Caco-2 (cell line): ENCODE results near the gene RELCH. TPM values are rescaled to one million over a fixed set of nuclear protein-coding genes. Genes with fewer than 3 reads are reported as not detected.
A peak's percentile ranks its signal among the peaks of the same experiment; 100 is the strongest.

Experiments
- Bru-seq: library from RNA; stranded (reverse); fragments of 400-500 nt; gene quantifications from one replicate; lab custom pipeline; 2021; lab: Mats Ljungman, UMichigan
- BruChase-seq, 2 experiments: library from RNA; stranded (reverse); fragments of 400-500 nt; gene quantifications; one replicate each; lab custom pipeline; 2021; lab: Mats Ljungman, UMichigan
- BruUV-seq: library from RNA; stranded (reverse); fragments of 400-500 nt; replicated peaks from 2 replicates; lab custom pipeline; 2021; lab: Mats Ljungman, UMichigan
- CTCF ChIA-PET: fragments of 300-600 bp; sonication (Branson Sonifier 250); formaldehyde crosslinking; loops from one replicate; lab custom pipeline; 2022; ENCODE audit warnings: antibody characterized with exemption; lab: Charles Lee
- POLR2A ChIA-PET: fragments of 300-600 bp; sonication (Branson Sonifier 250); formaldehyde crosslinking; loops from one replicate; lab custom pipeline; 2022; ENCODE audit warnings: antibody characterized with exemption; lab: Charles Lee
- DNase-seq, 2 experiments: peaks; one replicate each; pipeline versions ENCODE4 v3.0.0 to v3.0.0-alpha.2; 2020 to 2022
- H3K27me3 ChIP-seq: replicated peaks from 2 replicates; pipeline ENCODE4 v1.6.0; 2011; ENCODE audit warnings: low read length; ENCODE audit not compliant: control insufficient read depth, insufficient read depth
- H3K36me3 ChIP-seq: 2 replicates; pipeline ENCODE4 v1.5.1; 2011; ENCODE audit warnings: low read length; ENCODE audit not compliant: control insufficient read depth, insufficient read depth
- H3K4me1 ChIP-seq: fragments of 250-450 bp; sonication (Bioruptor Pico); 2 replicates; pipeline ENCODE4 v1.5.1; 2020; ENCODE audit warnings: mild to moderate bottlenecking
- H3K4me3 ChIP-seq: 2 replicates; pipeline ENCODE4 v1.5.1; 2011; ENCODE audit warnings: low read depth, mild to moderate bottlenecking, control low read depth, low read length
- H3K9me3 ChIP-seq: fragments of 250-450 bp; sonication (Bioruptor Pico); 2 replicates; pipeline ENCODE4 v1.5.1; 2020; ENCODE audit warnings: mild to moderate bottlenecking, moderate library complexity
- H3K27ac Mint-ChIP-seq: one replicate; pipeline ENCODE4 v1.8.0; 2022; ENCODE audit warnings: mixed read lengths; ENCODE audit not compliant: unreplicated experiment
- H3K27me3 Mint-ChIP-seq: one replicate; pipeline ENCODE4 v1.8.0; 2022; ENCODE audit warnings: mixed read lengths; ENCODE audit not compliant: insufficient read depth, unreplicated experiment
- H3K36me3 Mint-ChIP-seq: one replicate; pipeline ENCODE4 v1.8.0; 2022; ENCODE audit warnings: mild to moderate bottlenecking, mixed read lengths; ENCODE audit not compliant: insufficient read depth, unreplicated experiment
- H3K4me1 Mint-ChIP-seq: one replicate; pipeline ENCODE4 v1.8.0; 2022; ENCODE audit warnings: low read depth, mixed read lengths; ENCODE audit not compliant: unreplicated experiment
- H3K4me3 Mint-ChIP-seq: one replicate; pipeline ENCODE4 v1.8.0; 2022; ENCODE audit warnings: mild to moderate bottlenecking, moderate library complexity, mixed read lengths; ENCODE audit not compliant: unreplicated experiment
- H3K9me3 Mint-ChIP-seq: one replicate; pipeline ENCODE4 v1.8.0; 2022; ENCODE audit warnings: mixed read lengths; ENCODE audit not compliant: unreplicated experiment
- CTCF ChIP-seq, 2 experiments: fragments of 200-600 bp in 1 of 2; IDR thresholded peaks; 1 replicate in 1 of 2; 2 replicates in 1 of 2; pipeline versions ENCODE4 v1.5.1 to v1.8.0; 2011 to 2022; ENCODE audit warnings: antibody characterized with exemption in 1 of 2, control low read depth in 1 of 2, inconsistent platforms in 1 of 2, low read depth in 1 of 2, low read length in 1 of 2, mild to moderate bottlenecking in 1 of 2, moderate library complexity in 1 of 2; ENCODE audit not compliant: insufficient read depth in 1 of 2, severe bottlenecking in 1 of 2, unreplicated experiment in 1 of 2
- intact Hi-C: fragments of 100-400 bp; cut with micrococcal nuclease; formaldehyde crosslinking; loops from one replicate; pipeline ENCODE4 v1.10.0; 2022; ENCODE audit not compliant: unreplicated experiment
- long read RNA-seq: library from polyadenylated mRNA; stranded (forward); transcript quantifications from one replicate; pipeline ENCODE4 v2.0.0, GENCODE V29; 2022
- total RNA-seq: library from RNA; stranded (reverse); gene quantifications from 2 replicates; pipeline ENCODE4 v1.2.3, GENCODE V29; 2022

The RELCH gene, protein sequence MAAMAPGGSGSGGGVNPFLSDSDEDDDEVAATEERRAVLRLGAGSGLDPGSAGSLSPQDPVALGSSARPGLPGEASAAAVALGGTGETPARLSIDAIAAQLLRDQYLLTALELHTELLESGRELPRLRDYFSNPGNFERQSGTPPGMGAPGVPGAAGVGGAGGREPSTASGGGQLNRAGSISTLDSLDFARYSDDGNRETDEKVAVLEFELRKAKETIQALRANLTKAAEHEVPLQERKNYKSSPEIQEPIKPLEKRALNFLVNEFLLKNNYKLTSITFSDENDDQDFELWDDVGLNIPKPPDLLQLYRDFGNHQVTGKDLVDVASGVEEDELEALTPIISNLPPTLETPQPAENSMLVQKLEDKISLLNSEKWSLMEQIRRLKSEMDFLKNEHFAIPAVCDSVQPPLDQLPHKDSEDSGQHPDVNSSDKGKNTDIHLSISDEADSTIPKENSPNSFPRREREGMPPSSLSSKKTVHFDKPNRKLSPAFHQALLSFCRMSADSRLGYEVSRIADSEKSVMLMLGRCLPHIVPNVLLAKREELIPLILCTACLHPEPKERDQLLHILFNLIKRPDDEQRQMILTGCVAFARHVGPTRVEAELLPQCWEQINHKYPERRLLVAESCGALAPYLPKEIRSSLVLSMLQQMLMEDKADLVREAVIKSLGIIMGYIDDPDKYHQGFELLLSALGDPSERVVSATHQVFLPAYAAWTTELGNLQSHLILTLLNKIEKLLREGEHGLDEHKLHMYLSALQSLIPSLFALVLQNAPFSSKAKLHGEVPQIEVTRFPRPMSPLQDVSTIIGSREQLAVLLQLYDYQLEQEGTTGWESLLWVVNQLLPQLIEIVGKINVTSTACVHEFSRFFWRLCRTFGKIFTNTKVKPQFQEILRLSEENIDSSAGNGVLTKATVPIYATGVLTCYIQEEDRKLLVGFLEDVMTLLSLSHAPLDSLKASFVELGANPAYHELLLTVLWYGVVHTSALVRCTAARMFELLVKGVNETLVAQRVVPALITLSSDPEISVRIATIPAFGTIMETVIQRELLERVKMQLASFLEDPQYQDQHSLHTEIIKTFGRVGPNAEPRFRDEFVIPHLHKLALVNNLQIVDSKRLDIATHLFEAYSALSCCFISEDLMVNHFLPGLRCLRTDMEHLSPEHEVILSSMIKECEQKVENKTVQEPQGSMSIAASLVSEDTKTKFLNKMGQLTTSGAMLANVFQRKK
- total RNA-seq (16.8 and 19.6 TPM in 2 replicates), Bru-seq, nascent RNA (percentile 78 among the genes with signal in this experiment), BruChase-seq, experiment 1, labeled RNA remaining after a 2-hour chase (percentile 70 among the genes with signal in this experiment), BruChase-seq, experiment 2, labeled RNA remaining after a 6-hour chase (percentile 58 among the genes with signal in this experiment)
- long read RNA-seq, full-length matches to known transcripts: 12 of 21 reads
- long read RNA-seq, partial matches to known transcripts: 1 of 21 reads
- long read RNA-seq, other reads (novel, unspliced or antisense): 8 of 21 reads

DNA sequence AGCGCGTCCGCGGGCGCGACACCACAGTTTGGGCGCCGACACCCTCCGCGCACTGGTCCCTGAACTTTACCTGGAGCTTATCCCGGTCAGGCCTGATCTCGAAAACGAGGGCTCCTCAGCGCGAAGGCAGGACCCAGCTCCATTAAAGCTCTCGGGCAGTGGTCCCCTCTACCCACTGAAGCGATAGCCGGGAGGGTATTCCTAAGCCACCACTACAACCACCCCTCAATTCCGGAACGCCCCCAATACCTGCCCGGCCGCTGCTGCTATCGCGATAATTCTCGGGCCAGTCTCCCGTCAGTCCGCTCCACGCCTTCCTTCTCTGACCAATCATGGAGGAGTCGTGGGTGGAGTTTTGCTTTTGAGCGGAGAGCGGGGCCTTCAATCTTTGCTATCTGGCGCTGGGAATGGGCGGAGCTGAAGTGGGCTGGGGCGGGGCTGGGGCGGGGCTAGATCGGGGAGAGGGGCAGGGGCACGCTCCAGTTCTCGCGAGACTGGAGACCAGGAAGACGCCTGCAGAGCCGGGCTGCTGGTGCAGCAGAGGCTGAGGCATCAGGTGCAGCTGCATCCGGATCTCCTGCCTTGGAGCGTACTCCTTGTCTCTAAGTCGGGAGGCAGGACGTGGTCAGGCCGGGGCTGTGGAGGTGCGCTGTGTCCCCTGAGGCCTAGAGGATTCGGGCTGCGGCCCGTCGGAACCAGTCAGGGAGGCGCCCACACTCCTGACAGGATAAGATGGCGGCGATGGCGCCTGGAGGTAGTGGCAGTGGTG is at the start of gene RELCH, which contains the start of gene PIGN:
Gene RELCH, plus strand, starts transcription at position 482 of the 769 bp plus-strand sequence. Its CDS starts 251 bp downstream, at position 733.
Gene PIGN, minus strand, starts transcription at position 283 of the 769 bp plus-strand sequence. CDS start 25,703 bp downstream, outside the sequence.
- intact Hi-C loops: loop anchor here (2.0 to 10.0 kb wide), 2 partner anchors 14 to 338 kb away; partner anchors contain the start of gene ZCCHC2
- TF ChIP-seq CTCF (IDR thresholded peaks at IDR 0.05; ENCODE audit: insufficient read depth in 1 of 2, low read depth in 1 of 2, low read length in 1 of 2, severe bottlenecking in 1 of 2, unreplicated experiment in 1 of 2): no peak
- Histone ChIP-seq H3K27me3 (no peaks in the 10 kb centered on the region), H3K4me3 (peak within 1 kb of the TSS; percentile 93), H3K9me3 (no peaks in the 10 kb centered on the region), H3K4me1 (no peaks in the 10 kb centered on the region), H3K36me3 (no peaks in the 10 kb centered on the region)
- no TSS peak for BruUV-seq
- Mint-ChIP-seq H3K9me3 (no peaks in the 10 kb centered on the region), H3K36me3 (peaks cover 19% of the 10 kb centered on the region), H3K27ac (peak within 1 kb of the TSS; percentile 96), H3K27me3 (no peaks in the 10 kb centered on the region), H3K4me1 (no peaks in the 10 kb centered on the region), H3K4me3 (peak within 1 kb of the TSS; percentile 98)
- ChIA-PET POLR2A (interaction anchor here (0.7 kb wide), 1 partner anchor 14 kb away, joined by 3 read pairs; no protein-coding TSS in a partner anchor), CTCF (interaction anchor here (1.0 kb wide), 1 partner anchor 62 kb away, joined by 5 read pairs; no protein-coding TSS in a partner anchor)
- peak; percentile 89 to 94 for DNase-seq

DNA sequence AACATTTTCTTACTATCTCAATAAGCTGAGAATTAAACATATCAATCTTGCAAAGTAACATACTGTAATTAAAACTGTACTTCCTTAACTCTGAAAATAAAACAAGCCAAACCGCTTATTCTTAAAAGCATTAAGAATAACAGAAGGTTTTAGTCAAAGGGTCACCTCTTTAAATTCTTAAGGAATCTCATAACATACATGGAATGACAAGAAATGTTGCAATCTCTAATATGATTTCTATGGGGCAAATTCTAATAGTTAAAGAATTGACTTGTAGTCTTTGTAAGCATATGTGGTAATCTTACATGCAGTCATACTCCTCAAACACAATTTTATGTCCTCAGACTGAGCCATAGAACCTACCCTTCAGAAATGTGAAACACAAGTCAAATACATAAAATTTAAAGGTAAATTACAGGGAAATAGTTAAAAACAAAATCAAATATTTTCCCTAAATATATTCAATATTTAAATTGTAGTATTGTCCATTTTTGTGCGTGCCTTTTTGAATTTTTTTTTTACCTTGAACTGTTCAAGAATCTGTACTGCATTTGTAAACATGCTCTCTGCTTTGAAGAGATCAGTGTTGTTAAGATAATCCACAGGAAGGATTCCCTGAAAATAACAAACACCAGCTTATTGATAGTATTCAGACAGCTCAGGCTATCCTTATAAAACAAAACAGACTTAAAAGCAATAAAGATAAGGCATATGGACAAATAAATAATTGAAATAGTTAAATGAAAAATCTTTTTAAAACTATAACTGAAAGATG is 48.4 kb upstream of the RELCH start:
- no peaks in the 10 kb centered on the region for H3K4me1 Mint-ChIP-seq
- POLR2A ChIA-PET: no interaction called here
- intact Hi-C loops: no loop called here

More for the DNA sequence above, 48.4 kb upstream of the RELCH start:
- H3K9me3 ChIP-seq: no peaks in the 10 kb centered on the region
- H3K36me3 ChIP-seq: no peaks in the 10 kb centered on the region
- no peaks in the 10 kb centered on the region for H3K9me3 Mint-ChIP-seq
- no peaks in the 10 kb centered on the region for H3K27me3 Mint-ChIP-seq
- no peaks in the 10 kb centered on the region for H3K27me3 ChIP-seq
- TF ChIP-seq CTCF (IDR thresholded peaks at IDR 0.05; ENCODE audit: insufficient read depth in 1 of 2, low read depth in 1 of 2, low read length in 1 of 2, severe bottlenecking in 1 of 2, unreplicated experiment in 1 of 2): no peak
- no peak overlapping the region for H3K27ac Mint-ChIP-seq
- H3K4me3 ChIP-seq: no peak overlapping the region
- CTCF ChIA-PET: no interaction called here
- DNase-seq: no peak
- no TSS peak for BruUV-seq
- no peak overlapping the region for H3K4me3 Mint-ChIP-seq
- no peaks in the 10 kb centered on the region for H3K36me3 Mint-ChIP-seq
- no peaks in the 10 kb centered on the region for H3K4me1 ChIP-seq
